ENCODE results near the gene TEX38.
"Not testable (repeated sequence)": the region's sequence is repeated elsewhere in the genome, so short reads cannot be mapped to it uniquely, and the experiment has no call there.

The TEX38 gene

DNA sequence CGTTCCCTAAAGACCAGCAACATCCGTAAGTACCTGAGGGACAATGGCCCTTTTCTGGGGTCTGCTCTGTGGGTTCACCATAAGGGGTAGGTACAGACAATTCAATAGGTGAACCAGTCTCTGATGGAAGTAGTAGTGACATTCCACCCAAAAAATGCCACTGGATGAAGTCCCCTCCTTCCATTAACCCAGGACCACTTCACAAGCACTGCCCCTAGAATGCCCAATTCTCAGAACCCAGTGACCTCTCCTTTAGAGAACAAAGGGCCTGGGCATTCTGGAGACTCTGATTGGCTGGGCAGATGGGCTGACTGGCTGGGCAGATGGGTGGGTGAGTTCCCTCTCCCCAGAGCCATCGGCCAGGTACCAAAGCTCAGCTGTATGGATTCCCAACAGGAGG, at the start of gene TEX38:
TEX38 (plus strand) TSS at position 301 of the 400 bp plus-strand sequence; CDS start at position 382, 81 bp downstream.
- DNase-seq (ENCODE audit: low read depth), result no peak

DNA sequence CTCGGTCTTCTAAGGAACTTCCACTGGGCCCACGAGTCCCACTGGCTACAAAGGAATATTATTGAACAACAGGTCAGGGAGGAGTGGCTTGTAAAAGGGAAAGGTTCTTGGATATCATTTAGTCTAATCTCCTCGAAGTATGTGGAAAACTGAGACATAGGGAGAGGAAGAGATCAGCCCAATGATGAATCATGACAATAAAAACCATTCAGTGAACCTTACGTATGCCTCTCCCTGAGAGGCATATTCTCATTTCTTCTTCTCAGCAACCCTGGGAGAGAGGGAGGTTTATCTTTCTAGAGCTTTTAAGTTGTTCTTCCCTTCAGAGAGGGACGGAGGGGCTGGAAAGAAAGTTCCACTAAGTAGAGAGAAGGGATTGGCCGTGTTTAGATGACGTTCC, 49.7 kb upstream of the TEX38 start:
- DNase-seq (ENCODE audit: low read depth), result no peak

DNA sequence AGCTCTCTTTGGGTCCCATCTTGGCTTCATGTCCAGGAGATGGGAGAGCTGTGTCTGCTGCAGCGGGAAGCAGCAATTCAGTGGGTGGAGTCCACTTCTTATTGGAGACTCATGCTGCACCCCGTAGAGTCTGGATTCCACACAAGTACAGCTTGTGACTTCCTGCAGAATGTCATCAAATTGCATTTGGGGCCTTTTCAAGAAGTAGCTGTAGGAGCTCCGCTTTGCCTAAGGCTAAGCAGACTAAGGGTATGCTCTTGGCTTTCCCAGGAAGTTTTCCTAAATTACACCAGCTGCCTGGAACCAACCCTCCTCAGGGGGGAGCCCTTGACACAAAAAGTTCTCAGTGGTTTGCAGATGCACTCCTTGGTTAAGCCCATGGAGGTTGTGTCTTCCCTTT, 49.3 kb upstream of the TEX38 start:
- DNase-seq (ENCODE audit: low read depth), result no peak

DNA sequence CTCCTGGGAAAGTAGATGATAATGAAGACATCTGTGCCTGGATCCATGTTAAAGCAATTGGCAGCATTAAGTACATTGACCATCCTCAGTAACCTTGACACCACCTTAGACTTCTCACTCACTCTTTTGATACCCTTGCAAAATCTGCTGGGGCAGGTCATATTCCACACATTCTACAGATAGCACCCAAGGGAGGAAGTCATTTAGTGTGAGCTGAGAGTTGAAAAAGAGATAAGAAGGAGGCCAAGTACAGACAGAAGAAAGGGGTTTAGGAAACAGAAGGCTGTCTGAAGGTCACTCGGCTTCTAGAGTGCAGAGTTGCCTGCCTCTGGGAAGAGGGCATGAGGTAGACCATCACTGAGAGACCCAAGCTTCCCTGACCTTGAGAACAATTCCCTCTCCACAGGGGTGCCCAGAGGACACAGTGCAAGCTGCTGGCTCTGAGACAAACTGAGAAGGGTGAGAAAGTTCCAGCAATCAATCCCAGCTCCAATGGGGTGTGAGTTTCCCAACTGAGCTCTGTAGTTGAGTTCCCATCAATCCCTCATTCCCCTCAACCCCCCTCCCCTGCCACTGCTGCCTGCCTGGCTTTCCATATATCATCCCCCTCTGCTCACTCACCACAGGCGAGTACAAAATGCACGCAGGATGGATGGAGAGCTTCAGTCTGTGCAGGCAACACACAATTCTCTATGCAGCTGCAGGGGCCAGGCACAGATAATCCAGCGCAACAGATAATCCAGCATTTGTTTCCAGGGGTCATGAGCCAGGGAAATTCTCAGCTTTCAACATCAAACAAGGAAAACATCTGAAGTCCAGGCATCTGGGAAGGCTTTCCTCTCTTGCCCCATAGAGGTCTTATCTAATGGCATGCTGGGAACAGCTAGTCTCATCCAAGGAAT, 47.7 kb upstream of the TEX38 start:
- DNase-seq (ENCODE audit: low read depth), result no peak

DNA sequence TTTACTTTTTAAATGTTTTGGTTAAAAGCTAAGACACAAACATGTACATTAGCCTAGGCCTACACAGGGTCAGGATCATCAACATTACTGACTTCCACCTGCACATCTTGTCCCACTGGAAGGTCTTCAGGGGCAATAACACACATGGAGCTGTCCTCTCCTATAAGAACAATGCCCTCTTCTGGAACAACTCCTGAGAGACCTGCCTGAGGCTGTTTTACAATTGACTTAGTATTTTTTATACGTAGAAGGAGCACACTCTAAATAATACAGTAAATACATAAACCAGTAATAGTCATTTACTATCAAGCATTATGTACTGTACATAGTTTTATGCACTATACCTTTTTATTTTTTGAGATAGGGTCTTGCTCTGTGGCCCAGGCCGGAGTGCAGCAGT, 40.9 kb upstream of the TEX38 start:
- DNase-seq (ENCODE audit: low read depth), result no peak

DNA sequence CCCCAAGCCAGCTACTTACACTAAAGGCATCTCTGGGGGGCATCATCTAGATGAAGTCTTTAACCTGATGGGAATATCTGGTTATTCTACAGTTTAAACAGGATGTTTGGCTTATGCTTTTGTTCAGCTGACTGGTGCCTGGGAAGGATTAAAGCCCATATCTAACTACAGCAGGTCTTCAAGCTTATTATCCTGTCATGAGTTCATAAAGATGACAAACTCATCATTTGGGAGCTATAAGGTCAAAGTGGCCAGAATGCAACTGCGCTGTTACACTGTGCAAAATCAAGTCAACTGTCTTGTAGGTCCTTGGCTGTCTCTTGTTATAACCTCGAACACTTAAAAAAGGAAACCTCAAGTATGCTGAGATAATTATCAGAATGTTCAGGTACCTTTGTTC, 36.4 kb upstream of the TEX38 start:
- DNase-seq (ENCODE audit: low read depth), result no peak

DNA sequence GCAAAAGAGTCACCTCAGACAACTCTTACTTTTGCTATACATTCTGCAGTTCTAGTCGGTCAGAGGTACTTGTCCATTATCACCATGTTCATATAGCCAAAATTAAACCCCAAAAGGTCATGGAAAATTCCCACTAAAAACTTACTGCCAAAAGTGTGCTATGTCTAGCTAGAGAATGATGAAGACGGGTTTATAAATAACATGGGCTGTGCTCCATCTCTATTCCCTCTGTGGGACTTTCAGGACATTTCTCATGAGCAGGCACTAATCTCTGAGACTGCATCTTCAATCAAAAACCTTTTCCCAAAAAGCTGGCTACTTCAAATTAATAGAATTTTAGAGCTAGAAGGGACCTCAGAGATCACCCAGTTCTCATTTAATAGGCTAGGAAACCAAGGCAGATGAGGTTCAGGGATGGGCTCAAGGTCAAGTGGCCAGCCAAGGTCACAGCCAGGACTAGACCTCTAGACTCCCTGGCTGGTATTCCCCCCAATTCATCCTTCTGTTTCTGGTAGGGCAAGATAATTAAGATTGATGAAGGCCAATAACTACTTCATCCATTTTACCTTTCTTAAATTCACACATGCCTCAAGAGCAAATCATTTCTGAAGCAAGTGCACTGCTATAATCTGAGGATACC, 34.1 kb upstream of the TEX38 start:
- no peak for DNase-seq (ENCODE audit: low read depth)

DNA sequence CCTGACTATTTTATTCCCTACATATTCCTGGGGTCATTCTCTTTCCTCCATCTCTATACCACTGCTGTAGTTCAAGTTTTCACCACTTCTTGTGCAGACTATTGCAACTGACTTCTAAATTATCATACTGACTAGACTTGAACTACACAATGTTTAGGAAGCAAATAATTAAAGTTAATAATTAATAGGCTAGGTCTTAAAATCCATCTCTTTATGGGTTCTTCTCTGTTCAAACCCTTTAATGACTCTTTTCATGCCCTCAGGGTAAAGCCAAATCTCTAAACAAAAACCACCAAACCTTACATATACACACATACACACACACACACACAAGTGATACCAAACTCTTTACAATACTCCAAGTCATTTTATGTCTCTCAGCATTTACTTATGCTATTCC, 32.7 kb upstream of the TEX38 start:
- no peak for DNase-seq (ENCODE audit: low read depth)

DNA sequence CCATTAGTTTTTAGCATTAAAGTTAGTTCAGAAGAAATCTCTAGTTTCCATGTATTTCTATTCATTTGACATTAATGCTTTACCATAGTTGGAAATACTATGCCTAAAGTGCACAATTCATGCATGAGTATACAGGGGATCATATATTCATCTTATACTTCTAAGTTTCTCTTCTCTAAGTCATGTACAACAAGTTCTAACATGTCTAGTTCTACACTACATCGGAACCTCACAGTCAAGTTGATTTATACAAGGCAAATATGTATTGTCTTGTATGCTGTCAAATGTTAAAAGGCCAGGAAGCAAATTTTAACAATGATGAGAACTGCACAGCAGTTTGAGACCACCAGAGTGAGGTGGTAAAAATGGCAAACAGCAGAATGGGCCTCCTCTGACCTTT, 32.1 kb upstream of the TEX38 start:
- no peak for DNase-seq (ENCODE audit: low read depth)

DNA sequence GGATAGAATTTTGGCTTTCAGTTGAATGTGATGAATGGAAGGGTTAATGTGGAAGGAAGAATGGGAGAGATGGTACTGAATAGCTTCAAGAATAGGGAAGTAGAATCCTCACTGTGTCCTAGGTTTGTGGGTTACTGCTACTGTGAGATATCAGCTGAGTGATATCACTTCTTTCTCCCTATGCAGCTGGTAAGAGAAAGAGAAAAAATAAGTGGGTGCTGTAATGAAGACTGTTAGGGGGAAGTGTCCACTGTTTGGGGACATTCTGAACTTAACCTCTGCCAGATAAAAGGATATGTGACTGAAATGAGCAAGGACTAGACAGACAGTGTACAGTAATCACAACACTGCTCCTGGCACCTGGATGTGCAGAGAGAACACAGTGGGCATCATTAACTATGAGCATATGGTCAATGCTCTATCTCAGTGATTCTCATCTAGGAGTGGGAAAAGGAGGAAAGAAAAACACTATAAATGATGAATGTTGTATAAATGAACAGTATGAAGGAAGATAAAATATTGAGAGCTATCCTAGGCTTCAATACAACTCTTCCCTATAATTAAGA, 29.5 kb upstream of the TEX38 start:
- no peak for DNase-seq (ENCODE audit: low read depth)

DNA sequence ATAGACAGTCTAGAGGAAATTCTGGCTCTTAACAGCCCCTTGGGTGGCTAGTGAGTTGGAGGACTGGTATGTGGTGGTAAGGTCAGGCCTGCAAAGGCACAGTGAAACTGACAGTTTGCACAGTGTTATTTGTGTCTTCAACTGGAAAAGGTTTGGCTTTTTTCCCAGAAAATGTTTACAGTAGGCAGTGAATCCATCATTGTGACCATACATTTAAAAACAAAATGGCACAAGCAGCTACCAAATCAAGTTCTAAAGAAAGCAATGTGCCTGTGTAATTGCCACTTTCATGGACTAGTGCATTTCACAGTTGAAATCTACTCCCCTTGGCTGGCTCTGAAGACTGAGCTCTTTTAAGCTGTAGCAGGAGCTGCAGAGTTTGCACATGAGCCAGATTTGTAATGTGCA, 28.3 kb upstream of the TEX38 start:
- no peak for DNase-seq (ENCODE audit: low read depth)

DNA sequence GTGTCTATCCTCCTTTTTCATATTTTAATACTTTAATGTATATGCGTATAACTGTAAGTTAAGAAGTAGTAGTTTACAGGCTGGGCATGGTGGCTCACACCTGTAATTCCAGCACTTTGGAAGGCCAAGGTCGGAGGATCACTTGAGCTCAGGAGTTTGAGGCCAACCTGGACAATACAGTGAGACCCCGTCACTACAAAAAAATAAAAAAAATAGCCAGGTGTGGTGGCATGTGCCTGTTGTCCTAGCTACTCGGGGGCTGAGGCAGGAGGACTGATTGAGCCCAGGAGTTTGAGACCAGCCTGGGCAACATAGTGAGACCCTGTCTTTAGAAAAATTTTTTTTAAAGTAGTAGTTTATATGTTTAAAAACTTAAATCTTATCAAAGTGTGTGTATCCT, 25.8 kb upstream of the TEX38 start:
- DNase-seq (ENCODE audit: low read depth), result no peak

DNA sequence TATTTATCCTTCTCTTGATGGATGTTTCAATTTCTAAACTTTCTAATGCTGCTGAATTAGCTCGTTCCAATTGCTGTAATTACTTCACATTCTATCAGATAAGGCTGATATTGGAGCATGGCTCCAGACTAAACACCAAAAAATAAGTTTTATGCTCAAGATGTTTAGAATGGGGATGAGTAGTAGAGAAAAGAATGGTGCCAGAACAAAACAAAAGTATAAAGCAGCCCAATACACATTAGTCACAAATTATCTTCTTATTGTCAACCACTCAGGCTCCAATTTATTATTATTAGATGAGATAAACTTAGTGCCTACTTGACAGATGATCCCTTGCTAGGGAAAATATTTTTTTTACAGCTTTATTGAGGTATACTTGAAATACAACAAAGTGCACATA, 25.3 kb upstream of the TEX38 start:
- DNase-seq (ENCODE audit: low read depth), result no peak

DNA sequence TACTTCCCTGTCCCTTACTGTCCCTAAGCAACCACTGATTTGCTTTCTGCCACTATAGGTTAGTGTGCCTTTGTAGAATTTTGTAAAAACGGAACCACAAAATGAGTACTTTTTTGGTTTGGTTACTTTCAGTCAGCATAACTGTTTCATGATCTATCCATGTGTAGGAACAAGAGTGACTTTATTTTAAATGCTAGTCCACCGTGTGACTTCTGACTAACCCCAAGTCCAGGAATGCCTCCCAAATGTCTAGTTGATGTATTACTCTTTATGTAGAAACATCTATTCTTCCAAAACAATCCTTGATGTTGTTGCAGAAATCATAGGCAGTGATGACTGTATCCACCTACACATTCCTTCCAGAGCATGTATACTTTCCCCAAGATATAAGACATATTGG, 24.8 kb upstream of the TEX38 start:
- DNase-seq (ENCODE audit: low read depth), result no peak

DNA sequence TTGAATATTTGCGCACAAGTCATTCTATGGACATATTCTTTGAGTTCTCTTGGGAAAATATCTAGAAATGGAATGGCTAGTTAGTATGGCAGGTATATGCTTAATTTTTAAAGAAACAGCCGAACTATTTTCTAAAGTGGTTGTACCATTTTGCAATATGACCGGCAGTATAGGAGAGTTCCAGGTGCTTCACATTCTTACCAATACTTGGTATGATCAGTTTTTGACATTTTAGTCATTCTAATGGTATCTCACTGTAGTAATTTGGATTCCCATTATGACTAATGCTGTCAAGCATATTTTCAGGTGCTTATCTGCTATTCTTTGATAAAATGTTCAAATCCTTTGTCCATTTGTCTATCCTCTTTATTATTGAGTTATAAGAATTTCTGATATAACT, 24.0 kb upstream of the TEX38 start:
- DNase-seq (ENCODE audit: low read depth), result no peak

DNA sequence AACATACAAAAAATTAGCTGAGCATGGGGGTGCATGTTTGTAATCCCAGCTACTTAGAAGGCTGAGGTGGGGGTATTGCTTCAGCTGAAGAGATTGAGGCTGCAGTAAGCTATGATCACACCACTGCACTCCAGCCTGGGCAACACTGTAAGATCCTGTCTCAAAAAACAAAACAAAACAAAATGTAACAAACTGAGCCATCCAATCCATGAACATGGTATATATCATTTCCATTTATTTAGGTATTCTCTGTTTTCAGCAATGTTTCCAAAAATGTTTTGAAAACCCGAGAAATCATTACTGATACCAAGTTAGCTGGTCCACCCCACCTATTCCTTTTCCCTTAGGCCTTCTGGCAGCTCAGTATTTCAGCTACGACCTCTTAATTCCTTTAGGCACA, 21.9 kb upstream of the TEX38 start:
- no peak for DNase-seq (ENCODE audit: low read depth)

DNA sequence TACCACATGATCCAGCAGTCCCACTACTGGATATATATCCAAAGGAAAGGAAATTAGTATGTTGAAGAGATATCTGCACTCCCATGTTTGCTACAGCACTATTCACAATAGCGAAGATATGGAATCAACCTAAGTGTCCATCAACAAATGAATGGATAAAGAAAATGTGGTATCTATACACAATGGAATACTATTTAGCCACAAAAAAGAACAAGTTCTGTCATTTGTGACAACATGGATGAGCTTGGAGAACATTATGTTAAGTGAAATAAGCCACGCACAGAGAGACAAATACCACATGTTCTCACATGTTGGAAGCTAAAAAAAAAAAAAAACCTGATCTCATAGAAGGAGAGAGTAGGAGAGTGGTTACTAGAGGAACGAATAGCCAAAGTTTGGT, 21.2 kb upstream of the TEX38 start:
- no peak for DNase-seq (ENCODE audit: low read depth)

DNA sequence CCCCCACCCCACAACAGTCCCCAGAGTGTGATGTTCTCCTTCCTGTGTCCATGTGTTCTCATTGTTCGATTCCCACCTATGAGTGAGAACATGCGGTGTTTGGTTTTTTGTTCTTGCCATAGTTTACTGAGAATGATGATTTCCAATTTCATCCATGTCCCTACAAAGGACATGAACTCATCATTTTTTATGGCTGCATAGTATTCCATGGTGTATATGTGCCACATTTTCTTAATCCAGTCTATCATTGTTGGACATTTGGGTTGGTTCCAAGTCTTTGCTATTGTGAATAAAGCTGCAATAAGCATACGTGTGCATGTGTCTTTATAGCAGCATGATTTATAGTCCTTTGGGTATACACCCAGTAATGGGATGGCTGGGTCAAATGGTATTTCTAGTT, 20.5 kb upstream of the TEX38 start:
- DNase-seq (ENCODE audit: low read depth), result not testable (repeated sequence)

DNA sequence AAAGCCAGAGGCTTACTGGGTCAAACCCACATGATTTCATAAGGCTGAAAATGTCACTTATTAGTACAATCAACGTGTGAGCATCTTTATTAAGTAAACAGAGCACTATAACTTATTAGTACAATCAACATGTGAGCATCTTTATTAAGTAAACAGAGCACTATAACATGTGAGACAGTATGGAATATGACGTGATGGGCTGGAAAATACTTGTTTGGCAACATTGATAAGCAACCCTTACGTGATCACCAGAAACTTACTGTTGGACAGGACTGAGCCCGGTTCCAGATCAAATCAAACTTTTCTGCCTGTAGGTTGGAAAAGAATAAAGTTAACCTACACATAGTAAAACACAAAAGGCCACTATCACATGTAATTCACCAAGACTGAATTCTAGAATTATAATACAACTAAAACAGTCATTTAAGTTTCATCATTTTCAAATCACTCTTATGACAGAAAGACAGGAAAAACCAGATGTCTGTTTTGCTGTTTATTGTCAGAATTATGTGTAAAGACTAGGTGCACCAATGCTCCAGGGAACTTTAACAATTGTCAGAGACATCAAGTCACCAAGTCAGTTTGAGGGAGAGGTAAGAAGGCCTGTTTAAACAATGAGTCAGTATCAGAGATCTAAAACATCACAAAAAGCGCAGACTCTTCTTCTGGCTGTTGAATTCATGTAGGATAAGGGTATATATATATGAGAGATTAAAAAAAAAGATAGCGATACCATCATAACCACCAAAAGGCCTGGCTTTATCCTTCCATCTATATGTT, 19.1 kb upstream of the TEX38 start:
- no peak for DNase-seq (ENCODE audit: low read depth)

DNA sequence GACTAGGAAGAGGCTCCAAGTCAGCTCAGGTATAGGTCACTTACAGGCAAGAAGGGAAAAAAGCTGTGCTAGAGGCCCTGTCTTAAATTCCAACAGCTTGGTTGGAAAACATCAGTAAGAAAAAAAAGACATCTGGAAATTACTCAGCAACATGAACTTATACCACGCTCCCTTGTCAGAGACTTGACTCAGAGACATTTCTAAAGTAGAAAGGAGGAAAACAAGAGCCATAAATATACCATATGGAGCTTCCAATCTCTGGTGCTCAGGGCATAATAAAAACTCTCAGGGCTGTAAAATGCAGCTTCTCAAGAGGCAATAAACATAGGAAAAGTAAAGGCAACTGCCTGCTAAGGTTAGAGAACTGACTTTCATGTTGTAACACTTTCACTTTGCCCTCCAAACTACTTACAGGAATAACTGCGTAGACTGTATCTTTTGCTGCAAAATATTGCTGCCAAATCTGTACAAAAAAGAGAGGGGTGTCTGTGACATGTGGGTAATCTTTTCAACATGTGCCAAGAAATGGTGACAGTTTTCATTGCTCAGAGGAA, 18.2 kb upstream of the TEX38 start:
- no peak for DNase-seq (ENCODE audit: low read depth)

DNA sequence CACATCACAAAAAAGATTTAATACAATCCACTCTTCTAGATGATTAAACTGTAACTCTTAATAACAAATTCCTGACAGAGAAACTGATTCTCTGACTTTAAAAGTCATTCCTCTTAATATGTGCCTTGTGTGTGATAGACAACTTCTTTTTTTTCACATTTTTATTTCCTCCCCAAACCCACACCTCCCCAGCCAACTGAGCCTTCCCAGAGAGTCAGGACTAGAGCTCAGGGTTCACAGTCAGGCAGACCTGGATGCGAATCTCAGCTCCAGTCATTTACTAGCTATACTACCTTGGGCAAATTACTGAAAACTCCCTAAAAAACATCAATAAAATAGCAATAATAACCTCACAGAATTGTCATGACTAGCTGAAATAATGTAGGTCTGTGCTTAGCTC, 17.6 kb upstream of the TEX38 start:
- no peak for DNase-seq (ENCODE audit: low read depth)

DNA sequence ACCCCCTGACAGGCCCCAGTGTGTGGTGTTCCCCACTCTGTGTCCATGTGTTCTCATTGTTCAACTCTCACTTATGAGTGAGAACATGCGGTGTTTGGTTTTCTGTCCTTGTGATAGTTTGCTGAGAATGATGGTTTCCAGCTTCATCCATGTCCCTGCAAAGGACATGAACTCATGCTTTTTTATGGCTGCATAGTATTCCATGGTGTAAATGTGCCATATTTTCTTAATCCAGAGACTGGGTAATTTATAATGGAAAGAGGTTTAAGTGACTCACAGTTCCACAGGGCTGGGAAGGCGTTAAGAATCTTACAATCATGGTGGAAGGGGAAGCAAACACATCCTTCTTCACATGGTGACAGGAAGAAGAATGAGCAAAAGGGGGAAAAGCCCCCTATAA, 17.0 kb upstream of the TEX38 start:
- DNase-seq (ENCODE audit: low read depth), result not testable (repeated sequence)

Measured in stimulated activated CD8-positive, alpha-beta memory T cell treated with anti-CD3 and anti-CD28 coated beads, Interleukin-4, amount 100 ng/mL, for 24 hours (primary cell).